Endothelial cell of umbilical vein (primary cell): ENCODE results near the gene GPR87. TPM values are rescaled to one million over a fixed set of nuclear protein-coding genes. Genes with fewer than 3 reads are reported as not detected.

Experiments used
- BruUV-seq: library from RNA; stranded (reverse); fragments of 400-500 nt; replicated peaks from 2 replicates; lab custom pipeline; 2021; lab: Mats Ljungman, UMichigan
- CTCF ChIA-PET: fragments of 300-600, 350-600 bp; sonication (Branson Sonifier 250); formaldehyde crosslinking; loops from one replicate; lab custom pipeline; 2021; ENCODE audit warnings: antibody characterized with exemption, inconsistent platforms; lab: Charles Lee
- POLR2A ChIA-PET: fragments of 300-600, 350-600 bp; sonication (Branson Sonifier 250); formaldehyde crosslinking; loops from one replicate; lab custom pipeline; 2021; ENCODE audit warnings: antibody characterized with exemption, inconsistent platforms; lab: Charles Lee
- DNase-seq: peaks from one replicate; pipeline ENCODE4 v3.0.0-alpha.2; 2011; ENCODE audit warnings: low read depth, low spot score
- FAIRE-seq: peaks from 2 replicates; lab custom pipeline; 2011; peaks lifted over from hg19 to GRCh38; lab: Jason Lieb, UNC
- H2AFZ ChIP-seq: 2 replicates; pipeline ENCODE4 v1.6.0; 2012; ENCODE audit warnings: low read depth, low read length, control low read depth, inconsistent platforms
- H3K27ac ChIP-seq: 2 replicates; pipeline ENCODE4 v1.5.1; 2011; ENCODE audit warnings: low read depth, mild to moderate bottlenecking, control low read depth, low read length, moderate library complexity; ENCODE audit not compliant: insufficient read depth
- H3K27me3 ChIP-seq, 2 experiments: 2 replicates each; pipeline versions ENCODE4 v1.6.0 to v1.6.1; 2011; ENCODE audit warnings: low read length in 2 of 2, mixed read lengths in 1 of 2; ENCODE audit not compliant: control insufficient read depth in 2 of 2, insufficient read depth in 2 of 2
- H3K36me3 ChIP-seq, 2 experiments: 2 replicates in 1 of 2; 3 replicates in 1 of 2; pipeline ENCODE4 v1.5.1; 2011; ENCODE audit warnings: low read length in 2 of 2, mild to moderate bottlenecking in 1 of 2, moderate library complexity in 1 of 2; ENCODE audit not compliant: control insufficient read depth in 2 of 2, insufficient read depth in 2 of 2; ENCODE audit errors: extremely low read depth in 1 of 2
- H3K4me1 ChIP-seq: 3 replicates; pipeline ENCODE4 v1.5.1; 2011; ENCODE audit warnings: mild to moderate bottlenecking, low read length; ENCODE audit not compliant: control insufficient read depth, insufficient read depth; ENCODE audit errors: extremely low read depth
- H3K4me2 ChIP-seq: 2 replicates; pipeline ENCODE4 v1.6.1; 2011; ENCODE audit warnings: low read length, control low read depth, mixed read lengths; ENCODE audit not compliant: insufficient read depth
- H3K4me3 ChIP-seq, 3 experiments: fragments of 200-600 bp in 1 of 3; sonication (generic), shearing (Covaris generic) in 1 of 3; replicated peaks in 1 of 3; 2 replicates each; pipeline ENCODE4 v1.5.1; 2011 to 2016; ENCODE audit warnings: control low read depth in 3 of 3, low read length in 3 of 3, mild to moderate bottlenecking in 2 of 3, inconsistent platforms in 1 of 3, low read depth in 1 of 3, moderate library complexity in 1 of 3; ENCODE audit not compliant: insufficient read depth in 1 of 3
- H3K79me2 ChIP-seq: 2 replicates; pipeline ENCODE4 v1.6.0; 2012; ENCODE audit warnings: low read length, inconsistent platforms; ENCODE audit not compliant: control insufficient read depth, insufficient read depth
- H3K9ac ChIP-seq: replicated peaks from 2 replicates; pipeline ENCODE3; 2011; ENCODE audit warnings: low read length, control low read depth; ENCODE audit not compliant: insufficient read depth; ENCODE audit errors: extremely low read depth
- H3K9me1 ChIP-seq: replicated peaks from 3 replicates; pipeline ENCODE4 v1.6.0; 2011; ENCODE audit warnings: mild to moderate bottlenecking, low read length; ENCODE audit not compliant: control insufficient read depth, insufficient read depth; ENCODE audit errors: extremely low read depth
- H3K9me3 ChIP-seq: replicated peaks from 2 replicates; pipeline ENCODE4 v1.5.1; 2012; ENCODE audit warnings: low read length, inconsistent platforms; ENCODE audit not compliant: control insufficient read depth, insufficient read depth
- H4K20me1 ChIP-seq: replicated peaks from 2 replicates; pipeline ENCODE3; 2011; ENCODE audit warnings: mild to moderate bottlenecking, low read length; ENCODE audit not compliant: control insufficient read depth, insufficient read depth; ENCODE audit errors: extremely low read depth
- CTCF ChIP-seq, 2 donors: IDR thresholded peaks; 1 replicate in 1 of 2; 2 replicates in 1 of 2; pipeline ENCODE4 v1.5.1; 2011; ENCODE audit warnings: low read length in 2 of 2, mild to moderate bottlenecking in 2 of 2, moderate library complexity in 2 of 2, control low read depth in 1 of 2, inconsistent platforms in 1 of 2, low read depth in 1 of 2; ENCODE audit not compliant: insufficient read depth in 1 of 2; ENCODE audit errors: extremely low read depth in 1 of 2
- EZH2 ChIP-seq: IDR thresholded peaks from 2 replicates; pipeline ENCODE4 v1.6.1; 2012; ENCODE audit warnings: borderline replicate concordance, low read depth, mild to moderate bottlenecking, moderate library complexity, low read length, inconsistent platforms; ENCODE audit not compliant: severe bottlenecking
- FOS ChIP-seq: IDR thresholded peaks from 2 replicates; pipeline ENCODE4 v1.6.1; 2011; ENCODE audit warnings: mild to moderate bottlenecking, low read length, moderate library complexity, borderline replicate concordance; ENCODE audit not compliant: insufficient read depth
- GATA2 ChIP-seq: IDR thresholded peaks from 2 replicates; pipeline ENCODE4 v1.7.0; 2011; ENCODE audit warnings: low read depth, mild to moderate bottlenecking, moderate library complexity, mixed read lengths, low read length; ENCODE audit not compliant: insufficient read length, insufficient read depth
- JUN ChIP-seq: IDR thresholded peaks from 2 replicates; pipeline ENCODE4 v1.6.1; 2011; ENCODE audit warnings: borderline replicate concordance, low read depth; ENCODE audit not compliant: insufficient read length, insufficient read depth
- MAX ChIP-seq: IDR thresholded peaks from 2 replicates; pipeline ENCODE4 v1.6.1; 2011; ENCODE audit not compliant: insufficient read depth, insufficient read length
- MYC ChIP-seq: IDR thresholded peaks from one replicate; pipeline ENCODE4 v1.6.1; 2011; ENCODE audit warnings: mild to moderate bottlenecking, low read depth, low read length
- POLR2A ChIP-seq: IDR thresholded peaks from 2 replicates; pipeline ENCODE4 v1.6.1; 2012; ENCODE audit warnings: low read depth, mild to moderate bottlenecking, control low read depth, low read length
- POLR2AphosphoS5 ChIP-seq: IDR thresholded peaks from 2 replicates; pipeline ENCODE4 v1.6.1; 2012; ENCODE audit warnings: low read depth, mild to moderate bottlenecking, control low read depth, low read length, moderate library complexity; ENCODE audit not compliant: insufficient read depth
- dilution Hi-C: fragments of 300-500 bp; cut with MboI; formaldehyde crosslinking; loops from one replicate; pipeline ENCODE4 v1.15.0; 2019; ENCODE audit warnings: low sequenced_read_pairs; ENCODE audit not compliant: extremely low pct_ligation_motif_present
- intact Hi-C: fragments of 100-400 bp; cut with micrococcal nuclease; formaldehyde crosslinking; loops from one replicate; pipeline ENCODE4 v1.10.0; 2022
- polyA plus RNA-seq, 4 experiments: library from polyadenylated mRNA; depleted of rRNA in 3 of 4; stranded (reverse) in 3 of 4; unstranded in 1 of 4; fragments of >200 nt; gene quantifications; 2 replicates each; pipeline versions ENCODE4 v1.2.1 to v1.2.3, GENCODE V29; 2011 to 2012; ENCODE audit warnings: missing spikeins in 1 of 4
- total RNA-seq: library from RNA; stranded (reverse); gene quantifications from 2 replicates; pipeline ENCODE4 v1.2.3, GENCODE V29; 2021

The GPR87 gene
- total and polyA plus RNA-seq, 2 donors (not counting 3 experiments of a cell fraction or from before 2014, with no cell fraction given), result not detected

GRCh38 chr3:151330899-151331298 is 14.3 kb upstream of the GPR87 start:
- Histone ChIP-seq H3K4me1 (no peaks in the 10 kb centered on the region), H3K79me2 (no peaks in the 10 kb centered on the region), H3K36me3 (no peaks in the 10 kb centered on the region), H3K27me3 (no peaks in the 10 kb centered on the region), H3K9ac (no peak overlapping the region), H3K9me1 (no peaks in the 10 kb centered on the region), H2AFZ (no peak overlapping the region), H3K27ac (no peak overlapping the region), H3K4me2 (no peak overlapping the region), H3K4me3 (no peak overlapping the region), H4K20me1 (no peaks in the 10 kb centered on the region), H3K9me3 (no peaks in the 10 kb centered on the region)
- no peak for DNase-seq
- BruUV-seq, result no TSS peak
- intact Hi-C loops (no loop called here), dilution Hi-C loops (no loop called here)
- no peak for FAIRE-seq
- ChIA-PET CTCF (interaction anchor here (0.6 to 0.8 kb wide), 2 partner anchors 19 to 1737 kb away, joined by 3 to 4 read pairs; no protein-coding TSS in a partner anchor), POLR2A (no interaction called here)
- TF ChIP-seq FOS (no peak), MAX (no peak), JUN (no peak), CTCF (IDR thresholded peaks at IDR 0.05; ENCODE audit: extremely low read depth in 1 of 2, insufficient read depth in 1 of 2, low read depth in 1 of 2, low read length in 2 of 2) (no peak), EZH2 (no peak), POLR2A (no peak), POLR2AphosphoS5 (no peak), MYC (no peak), GATA2 (no peak)
